Motor neuron (in vitro differentiated cells): Measurements from ENCODE around the gene MLLT10. TPM values are rescaled to one million over a fixed set of nuclear protein-coding genes. Genes with fewer than 3 reads are reported as not detected.

Experiments used
- ATAC-seq, 8 experiments: fragments of 200-7000 bp; cut with Tn5 transposase; replicated peaks in 6 of 8; 2 replicates each; pipeline ENCODE4 v1.8.0; 2021; ENCODE audit warnings: mild to moderate bottlenecking in 8 of 8, moderate library complexity in 8 of 8
- H3K27ac ChIP-seq, 2 donors: fragments of 250-450 bp; sonication (Bioruptor Pico); 2 replicates each; pipeline ENCODE4 v1.9.0; 2021; ENCODE audit warnings: antibody characterized with exemption in 2 of 2, mild to moderate bottlenecking in 2 of 2, moderate library complexity in 1 of 2
- H3K4me1 ChIP-seq, 2 donors: fragments of 250-450 bp; sonication (Bioruptor Pico); replicated peaks in 1 of 2; 2 replicates each; pipeline ENCODE4 v1.6.1; 2021; ENCODE audit warnings: antibody characterized with exemption in 2 of 2, mild to moderate bottlenecking in 2 of 2, moderate library complexity in 1 of 2
- H3K4me3 ChIP-seq, 5 donors: fragments of 250-450 bp; sonication (Bioruptor Pico); 2 replicates each; pipeline ENCODE4 v1.9.0; 2021; ENCODE audit warnings: antibody characterized with exemption in 5 of 5, mild to moderate bottlenecking in 5 of 5, moderate library complexity in 4 of 5
- WGBS, 10 experiments: fragments of 450-650 bp; shearing (Covaris generic); methylation state at CpG; one replicate each; pipeline ENCODE4 v1.0.0; 2022; 5-methylcytosine and 5-hydroxymethylcytosine counted together
- in situ Hi-C, 9 experiments: fragments of 400-800 bp; cut with MboI; loops; one replicate each; pipeline ENCODE4 v1.15.0; 2021; ENCODE audit warnings: low sequenced_read_pairs in 9 of 9, low pct_unique_long_range_greater_than_20kb in 2 of 9; ENCODE audit not compliant: unreplicated experiment in 9 of 9
- total RNA-seq, 8 experiments: library from RNA; unstranded; fragments of 300-600 nt; gene quantifications; 2 replicates each; pipeline versions ENCODE4 v1.2.3 to v1.2.4, GENCODE V29; 2022

The MLLT10 gene
- total RNA-seq, 8 experiments from 2014 or later = 19.0 to 59.6 (median 34.1) TPM

- Histone ChIP-seq H3K4me3 (no peak overlapping the region), H3K27ac (no peak overlapping the region), H3K4me1 (no peaks in the 10 kb centered on the region)
- WGBS, 10 experiments = 60 to 100% (median 80%) methylated on average over 1 to 6 of the region's 6 CpGs; no CpG with 5 or more reads in 1 of the 10 experiments
- in situ Hi-C loops = loop anchor here in 2 of 9 experiments (25.0 kb wide), 2 partner anchors 196 to 446 kb away; partner anchors contain the start of genes MLLT10 (in 1 of the 2) and SKIDA1 (in 1 of the 2)
- ATAC-seq = peak in 1 of 8 experiments; percentile 56
These were observed 199.7 kb downstream of the MLLT10 start for GRCh38 chr10:21733710-21734109.

DNA sequence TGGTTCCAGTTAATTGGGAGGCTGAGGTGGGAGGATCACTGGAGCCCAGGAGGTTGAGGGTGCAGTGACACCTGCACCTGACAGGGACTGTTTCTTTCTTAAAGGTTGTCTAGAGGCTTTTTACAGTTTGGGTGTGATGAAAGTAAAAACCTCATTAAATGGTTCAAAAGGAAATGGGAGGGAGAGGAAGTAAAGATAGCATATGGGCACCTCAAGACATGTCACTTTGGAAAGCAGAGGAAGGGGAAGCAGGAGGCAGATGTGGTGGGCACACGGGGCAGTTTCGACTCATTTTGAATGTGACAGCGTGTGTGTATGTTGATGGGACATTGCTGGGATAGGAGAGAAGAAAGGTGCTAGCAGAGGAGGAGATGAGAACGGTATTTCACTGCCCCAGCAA lies 203.1 kb downstream of the MLLT10 start:
- in situ Hi-C loops = loop anchor here in 2 of 9 experiments (25.0 kb wide), 2 partner anchors 200 to 450 kb away; partner anchors contain the start of genes MLLT10 (in 1 of the 2) and SKIDA1 (in 1 of the 2)
- Histone ChIP-seq H3K4me1 (no peaks in the 10 kb centered on the region), H3K4me3 (no peak overlapping the region), H3K27ac (no peak overlapping the region)
- ATAC-seq = no peak
- 80 to 100% (median 87%) methylated on average over 1 to 4 of the region's 4 CpGs; no CpG with 5 or more reads in 4 of the 10 experiments for WGBS, 10 experiments

DNA sequence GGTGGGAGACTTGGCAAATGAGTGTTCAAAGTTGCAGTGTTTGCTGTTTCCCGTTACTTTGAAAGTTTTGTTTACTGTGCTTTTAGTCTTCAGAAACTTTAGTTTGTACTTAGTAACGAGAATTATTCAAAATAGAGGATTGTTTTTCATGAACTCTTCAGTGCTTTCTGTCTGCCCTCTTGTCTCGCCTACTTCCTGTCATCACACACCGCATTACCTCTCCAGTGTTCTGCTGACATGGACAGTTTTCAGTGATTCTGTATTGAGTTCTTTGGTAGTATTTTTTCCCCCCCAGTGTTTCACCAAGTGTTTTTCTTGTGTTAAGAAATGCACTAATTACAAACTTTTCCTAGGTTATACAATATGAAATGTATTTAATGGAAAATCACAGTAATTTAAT lies 207.0 kb downstream of the MLLT10 start:
- in situ Hi-C loops = loop anchor here in 2 of 9 experiments (25.0 kb wide), 2 partner anchors 204 to 454 kb away; partner anchors contain the start of genes MLLT10 (in 1 of the 2) and SKIDA1 (in 1 of the 2)
- Histone ChIP-seq H3K4me3 (no peak overlapping the region), H3K4me1 (no peaks in the 10 kb centered on the region), H3K27ac (no peak overlapping the region)
- no peak for ATAC-seq
- 60 to 100% (median 92%) methylated on average over 2 to 4 of the region's 4 CpGs; no CpG with 5 or more reads in 1 of the 10 experiments for WGBS, 10 experiments

DNA sequence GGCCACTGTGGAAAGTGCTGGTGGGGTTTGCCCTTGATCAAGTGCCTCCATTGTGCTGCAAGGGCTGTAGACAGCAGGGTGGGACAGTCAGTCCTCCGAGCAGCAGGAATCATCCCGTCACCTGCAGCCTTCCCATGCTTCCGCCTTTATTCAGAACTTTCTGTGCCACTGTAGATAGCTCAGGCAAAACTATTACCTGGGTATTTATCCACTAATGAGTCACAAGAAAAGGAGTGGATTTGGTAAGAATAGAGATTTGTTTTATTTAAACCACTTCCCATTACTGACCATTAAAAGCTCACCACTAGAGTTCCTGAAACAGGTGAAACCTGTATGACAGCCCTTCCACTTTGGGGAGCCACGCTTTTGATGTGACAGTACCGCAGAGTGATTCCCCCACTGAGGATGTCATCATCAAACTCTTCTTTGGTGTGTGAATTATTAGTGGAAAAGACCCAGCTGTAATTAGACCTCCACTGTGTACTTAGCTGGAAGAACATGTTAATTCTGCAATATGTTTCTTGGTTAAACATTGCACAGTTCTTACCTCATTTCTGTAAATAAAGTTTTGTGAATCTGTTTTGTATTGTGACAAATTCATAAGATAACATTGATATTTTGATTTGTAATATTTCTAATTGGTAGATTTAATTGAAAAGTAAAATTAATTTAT lies 208.8 kb downstream of the MLLT10 start:
- ATAC-seq = peak in 1 of 8 experiments; percentile 23
- WGBS, 10 experiments = 80 to 100% (median 100%) methylated on average over 1 to 3 of the region's 5 CpGs; no CpG with 5 or more reads in 2 of the 10 experiments
- Histone ChIP-seq H3K4me3 (no peak overlapping the region), H3K27ac (no peak overlapping the region), H3K4me1 (no peaks in the 10 kb centered on the region)
- in situ Hi-C loops = loop anchor here in 2 of 9 experiments (25.0 kb wide), 2 partner anchors 206 to 456 kb away; partner anchors contain the start of genes MLLT10 (in 1 of the 2) and SKIDA1 (in 1 of the 2)

- Histone ChIP-seq H3K4me3 (no peak overlapping the region), H3K4me1 (no peaks in the 10 kb centered on the region), H3K27ac (no peak overlapping the region)
- WGBS, 10 experiments = 73 to 100% (median 85%) methylated on average over 1 to 9 of the region's 11 CpGs; no CpG with 5 or more reads in 2 of the 10 experiments
- peak in 1 of 8 experiments; percentile 16 for ATAC-seq
- in situ Hi-C loops = loop anchor here in 2 of 9 experiments (25.0 kb wide), 2 partner anchors 207 to 457 kb away; partner anchors contain the start of genes MLLT10 (in 1 of the 2) and SKIDA1 (in 1 of the 2)
These were observed 210.2 kb downstream of the MLLT10 start for GRCh38 chr10:21744223-21744622.

DNA sequence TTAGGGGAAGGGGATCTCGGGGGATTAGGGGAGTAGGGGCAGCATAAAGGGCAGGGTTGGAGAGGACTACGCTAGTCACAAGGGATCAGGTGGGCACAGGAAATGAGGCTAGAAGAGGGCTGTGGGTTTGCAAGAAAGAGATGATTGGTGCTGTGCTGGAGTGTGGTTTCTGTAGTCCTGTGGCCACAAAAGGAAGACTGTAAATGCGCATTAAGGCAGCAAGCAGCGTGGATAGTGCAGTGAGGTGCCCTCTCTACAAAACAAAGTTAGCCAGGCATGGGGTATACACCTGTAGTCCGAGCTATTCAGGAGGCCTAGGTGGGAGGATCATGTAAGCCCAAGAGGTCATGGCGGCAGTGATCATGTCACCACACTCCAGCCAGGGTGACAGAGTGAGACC lies 212.1 kb downstream of the MLLT10 start:
- H3K27ac ChIP-seq = no peak overlapping the region
- H3K4me1 ChIP-seq = no peaks in the 10 kb centered on the region
- WGBS, 10 experiments = 93 to 100% (median 100%) methylated on average over 1 to 3 of the region's 6 CpGs; no CpG with 5 or more reads in 6 of the 10 experiments
- ATAC-seq = peak in 1 of 8 experiments; percentile 26
- no peak overlapping the region for H3K4me3 ChIP-seq
- in situ Hi-C loops = loop anchor here in 2 of 9 experiments (25.0 kb wide), 2 partner anchors 209 to 459 kb away; partner anchors contain the start of genes MLLT10 (in 1 of the 2) and SKIDA1 (in 1 of the 2)

DNA sequence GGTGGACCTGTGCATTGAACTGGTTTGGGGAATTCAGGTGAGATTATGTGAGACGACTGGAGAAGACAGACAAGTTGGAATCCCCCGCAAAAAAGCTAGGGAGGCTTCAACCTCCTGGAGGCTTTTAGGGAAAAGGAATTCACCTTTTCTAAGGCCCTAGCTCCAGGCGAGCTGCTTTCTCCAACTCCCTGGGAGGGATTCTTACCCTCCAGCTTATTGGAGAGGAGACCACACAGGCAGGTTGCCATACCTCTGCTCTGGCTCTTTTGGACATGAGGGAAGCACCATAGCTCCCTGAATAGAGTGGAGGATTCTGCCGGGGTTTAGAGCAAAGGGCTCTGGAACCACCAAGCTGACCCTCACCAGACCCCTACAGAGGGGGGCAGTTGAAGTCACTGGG lies 213.8 kb downstream of the MLLT10 start:
- ATAC-seq = no peak
- no peak overlapping the region for H3K27ac ChIP-seq
- no peaks in the 10 kb centered on the region for H3K4me1 ChIP-seq
- 83 to 100% (median 95%) methylated on average over 1 to 4 of the region's 4 CpGs; no CpG with 5 or more reads in 6 of the 10 experiments for WGBS, 10 experiments
- in situ Hi-C loops = loop anchor here in 2 of 9 experiments (25.0 kb wide), 2 partner anchors 211 to 461 kb away; partner anchors contain the start of genes MLLT10 (in 1 of the 2) and SKIDA1 (in 1 of the 2)
- H3K4me3 ChIP-seq = no peak overlapping the region

- H3K27ac ChIP-seq = no peak overlapping the region
- WGBS, 10 experiments = 0 to 100% (median 88%) methylated on average over 1 to 3 of the region's 3 CpGs; no CpG with 5 or more reads in 2 of the 10 experiments
- no peak for ATAC-seq
- no peak overlapping the region for H3K4me3 ChIP-seq
- in situ Hi-C loops = loop anchor here in 3 of 9 experiments (25.0 kb wide), 3 partner anchors 188 to 462 kb away; partner anchors contain the start of genes MLLT10 (in 1 of the 3) and SKIDA1 (in 1 of the 3)
- peaks cover 0 to 7% of the 10 kb centered on the region in 2 donors for H3K4me1 ChIP-seq
These were observed 215.8 kb downstream of the MLLT10 start for GRCh38 chr10:21749788-21750187.

DNA sequence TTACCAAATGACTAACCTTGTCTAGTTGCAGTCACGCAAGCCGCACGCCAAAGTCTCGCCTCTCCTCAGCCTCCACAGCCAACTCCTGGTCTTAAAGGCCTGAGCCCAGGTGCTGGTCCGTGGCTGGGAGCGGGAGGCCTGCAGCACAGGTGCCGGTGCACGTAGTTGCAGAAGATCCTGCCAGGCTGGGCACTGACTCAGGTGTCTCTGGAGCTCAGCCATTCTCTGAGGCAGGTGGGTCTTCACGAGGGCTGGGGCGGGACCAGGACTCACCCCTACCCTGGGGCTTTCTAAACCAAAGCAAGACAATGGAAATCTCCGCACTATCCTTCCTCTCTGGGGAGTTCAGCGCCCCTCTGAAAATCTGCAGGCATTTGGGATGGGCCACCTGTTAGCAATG lies 216.4 kb downstream of the MLLT10 start:
- Histone ChIP-seq H3K4me3 (no peak overlapping the region), H3K4me1 (peaks cover 0 to 8% of the 10 kb centered on the region in 2 donors), H3K27ac (no peak overlapping the region)
- WGBS, 10 experiments = 20 to 100% (median 64%) methylated on average over 1 to 8 of the region's 12 CpGs; no CpG with 5 or more reads in 3 of the 10 experiments
- in situ Hi-C loops = loop anchor here in 2 of 9 experiments (25.0 kb wide), 1 partner anchor 187 kb away; no protein-coding TSS in a partner anchor
- no peak for ATAC-seq

DNA sequence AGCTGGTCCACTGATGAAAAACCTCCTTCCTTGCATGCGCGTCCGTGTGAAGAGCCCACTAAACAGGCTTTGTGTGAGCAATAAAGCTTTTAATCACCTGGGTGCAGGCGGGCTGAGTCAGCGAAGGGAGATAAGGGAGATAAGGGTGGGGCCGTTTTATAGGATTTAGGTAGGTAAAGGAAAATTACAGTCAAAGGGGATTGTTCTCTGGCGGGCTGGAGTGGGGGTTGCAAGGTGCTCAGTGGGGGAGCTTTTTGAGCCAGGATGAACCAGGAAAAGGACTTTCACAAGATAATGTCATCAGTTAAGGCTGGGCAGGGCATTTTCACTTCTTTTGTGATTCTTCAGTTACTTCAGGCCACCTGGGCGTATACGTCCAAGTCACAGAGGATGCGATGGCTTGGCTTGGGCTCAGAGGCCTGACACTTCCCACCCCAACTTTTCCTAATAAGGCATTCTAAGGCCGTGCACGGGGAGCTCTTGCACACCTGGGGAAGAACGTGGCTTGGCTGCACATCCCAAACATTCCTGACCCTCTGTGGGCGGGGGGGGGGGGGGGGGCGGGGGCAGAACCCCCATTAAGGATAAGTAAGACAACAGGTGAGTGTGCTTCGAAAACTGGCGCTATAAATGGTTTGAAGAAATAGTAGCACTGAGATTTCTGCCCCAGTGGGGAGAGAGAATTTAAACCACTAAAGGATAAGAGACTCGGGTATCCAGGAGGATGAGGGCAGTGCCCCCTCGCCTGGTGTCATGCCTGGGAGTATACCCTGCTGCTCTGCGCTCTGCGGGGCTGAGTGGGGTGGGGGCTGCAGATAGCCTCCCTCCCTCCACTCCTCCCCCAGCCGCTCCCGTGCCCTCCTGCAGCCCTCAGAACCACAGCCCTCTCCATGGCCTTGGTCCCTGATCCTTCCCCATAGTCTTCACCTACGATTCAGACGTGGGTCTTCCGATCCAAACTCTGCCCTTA lies 217.6 kb downstream of the MLLT10 start:
- Histone ChIP-seq H3K4me1 (peaks cover 0 to 8% of the 10 kb centered on the region in 2 donors), H3K4me3 (no peak overlapping the region), H3K27ac (no peak overlapping the region)
- 53 to 91% (median 80%) methylated on average over 2 to 10 of the region's 26 CpGs; no CpG with 5 or more reads in 5 of the 10 experiments for WGBS, 10 experiments
- in situ Hi-C loops = loop anchor here in 2 of 9 experiments (25.0 kb wide), 1 partner anchor 186 kb away; no protein-coding TSS in a partner anchor
- ATAC-seq = no peak

DNA sequence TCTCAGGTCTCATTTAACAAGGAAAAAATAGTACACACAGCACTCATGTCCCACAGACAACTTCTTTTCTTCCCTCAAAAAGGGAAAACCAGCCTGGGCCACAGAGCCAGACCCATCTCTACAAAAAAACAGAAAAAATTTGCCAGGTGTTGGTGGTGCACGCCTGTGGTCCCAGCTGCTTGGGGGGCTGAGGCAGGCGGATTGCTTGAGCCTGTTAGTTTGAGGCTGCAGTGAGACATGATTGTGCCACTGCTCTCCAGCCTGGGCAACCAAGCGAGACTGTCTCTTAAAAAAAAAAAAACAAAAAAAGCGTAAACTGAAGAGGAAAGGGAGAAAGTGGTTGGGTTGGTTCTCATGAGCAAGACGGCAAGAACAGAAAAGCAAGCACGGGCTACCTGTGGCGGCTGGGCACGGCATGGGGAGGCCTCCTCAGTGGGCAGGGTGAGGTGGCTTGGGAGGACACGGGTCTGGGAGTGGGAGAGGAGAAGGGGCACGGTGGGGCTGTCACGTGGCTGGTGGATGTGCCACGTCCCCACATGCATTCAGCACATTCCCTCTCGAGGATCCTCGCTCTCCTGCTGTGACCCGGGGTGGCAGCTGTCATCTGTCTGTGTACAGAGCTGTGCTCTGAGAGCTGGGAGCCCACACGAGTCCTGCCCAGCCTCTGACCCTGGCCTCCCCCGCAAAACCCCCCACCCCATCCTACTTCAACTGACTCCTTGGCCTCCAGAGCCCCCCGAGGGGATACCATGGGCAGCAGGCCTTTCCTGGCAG lies 219.7 kb downstream of the MLLT10 start:
- 40 to 100% (median 90%) methylated on average over 1 to 10 of the region's 18 CpGs; no CpG with 5 or more reads in 1 of the 10 experiments for WGBS, 10 experiments
- in situ Hi-C loops = loop anchor here in 2 of 9 experiments (25.0 kb wide), 1 partner anchor 184 kb away; no protein-coding TSS in a partner anchor

More for the DNA sequence above, 219.7 kb downstream of the MLLT10 start:
- peaks cover 13 to 23% of the 10 kb centered on the region in 2 donors for H3K4me1 ChIP-seq
- ATAC-seq = peak in 4 of 8 experiments; percentile 4 to 15 (median 10)
- H3K4me3 ChIP-seq = no peak overlapping the region
- H3K27ac ChIP-seq = no peak overlapping the region
